ENCODE results near the gene DAO. TPM values are rescaled to one million over a fixed set of nuclear protein-coding genes. Genes with fewer than 3 reads are reported as not detected.
"Not testable (repeated sequence)": the region's sequence is repeated elsewhere in the genome, so short reads cannot be mapped to it uniquely, and the experiment has no call there.

DAO gene
- total RNA-seq (2014; rRNA removed; shearing (Covaris generic)), result not detected in 2 replicates
- not detected in 2 replicates for polyA plus RNA-seq (2014; cell fraction: nucleus; rRNA removed)

DNA sequence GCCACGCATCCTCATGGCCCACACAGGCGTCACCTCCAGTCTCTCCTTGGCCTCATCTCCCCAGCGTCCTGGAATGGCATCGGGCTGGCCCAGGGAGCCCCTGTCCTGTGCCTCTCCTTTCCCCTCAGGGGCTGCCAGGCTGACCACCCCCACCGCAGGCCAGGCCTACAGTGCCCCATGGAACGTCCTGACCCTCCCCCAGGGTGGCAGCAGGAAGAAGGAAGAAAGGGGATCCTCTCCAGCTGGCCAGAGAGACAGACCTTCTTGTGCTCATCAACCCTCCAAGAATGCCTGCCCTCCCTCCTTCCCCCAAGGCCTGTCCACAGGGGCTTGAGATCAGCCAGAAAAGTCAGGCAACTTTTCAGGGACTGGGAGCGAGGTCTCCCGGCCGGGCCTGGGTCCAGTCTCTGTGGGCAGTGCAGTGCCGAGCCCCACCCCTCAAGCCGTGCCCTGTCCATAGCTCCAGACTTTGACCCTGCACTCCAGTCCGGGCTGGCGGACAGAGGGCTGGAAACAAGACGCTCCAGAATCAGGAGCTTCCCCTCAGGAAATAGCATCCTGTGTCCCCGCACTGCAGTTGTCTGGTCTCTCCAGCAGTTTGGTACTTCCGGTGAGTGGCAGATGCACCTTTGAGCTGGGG lies at the start of gene DAO:
Gene DAO (plus strand): TSS at position 478 of the 640 bp plus-strand sequence. CDS start 4,915 bp downstream, outside the sequence.
- DNase-seq (ENCODE audit: extremely low read depth, low read depth), result no peak

DNA sequence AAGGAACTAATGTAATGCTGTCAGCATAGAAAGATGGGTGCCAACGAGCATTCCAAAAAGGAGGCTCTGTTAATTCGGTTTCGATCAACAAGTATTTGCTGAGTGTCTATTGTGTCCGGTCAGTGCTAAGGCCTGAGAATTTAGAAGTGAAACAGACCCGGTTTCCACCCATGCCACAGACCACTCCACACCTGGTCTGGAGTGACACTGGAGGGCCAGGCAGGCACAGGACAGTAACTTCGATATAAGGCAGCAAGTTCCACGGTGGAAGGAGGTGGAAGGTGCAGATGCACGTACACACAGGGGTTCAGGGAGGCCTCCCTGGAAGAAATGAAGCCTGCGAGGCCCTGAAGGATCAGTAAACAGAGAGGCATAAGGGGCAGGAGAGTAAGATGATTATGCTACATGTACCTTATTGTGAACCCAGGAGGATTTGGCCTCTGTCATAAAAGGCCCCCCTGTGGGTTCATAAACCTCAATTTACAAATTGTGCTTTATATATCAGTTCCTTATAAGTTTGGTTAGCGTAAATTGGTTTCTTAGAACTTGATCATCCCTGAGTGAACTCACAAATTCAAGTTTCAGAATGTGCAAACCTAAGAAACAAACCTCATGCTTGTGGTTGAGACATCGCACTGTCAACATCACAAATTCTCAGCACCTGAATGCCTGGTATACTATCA lies 48.4 kb upstream of the DAO start:
- DNase-seq (ENCODE audit: extremely low read depth, low read depth), result no peak

DNA sequence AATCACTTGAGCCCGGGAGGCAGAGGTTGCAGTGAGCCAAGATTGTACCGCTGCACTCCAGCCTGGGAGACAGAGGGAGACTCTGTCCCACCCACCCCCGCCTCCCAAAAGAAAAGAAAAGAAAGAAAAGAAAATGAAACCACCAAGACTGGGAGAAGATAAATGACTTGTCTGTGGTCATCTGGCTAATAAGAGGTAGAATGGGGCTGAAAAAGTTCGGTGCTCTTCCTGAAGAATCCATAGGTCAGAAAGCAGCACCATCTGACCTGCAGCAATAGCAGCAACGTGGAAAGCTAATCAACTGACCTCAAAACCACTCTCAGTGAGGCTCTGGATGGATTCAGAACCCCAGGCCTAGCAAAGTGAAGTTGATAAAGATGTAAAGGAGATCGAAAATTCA lies 47.7 kb upstream of the DAO start:
- DNase-seq (ENCODE audit: extremely low read depth, low read depth), result no peak

DNA sequence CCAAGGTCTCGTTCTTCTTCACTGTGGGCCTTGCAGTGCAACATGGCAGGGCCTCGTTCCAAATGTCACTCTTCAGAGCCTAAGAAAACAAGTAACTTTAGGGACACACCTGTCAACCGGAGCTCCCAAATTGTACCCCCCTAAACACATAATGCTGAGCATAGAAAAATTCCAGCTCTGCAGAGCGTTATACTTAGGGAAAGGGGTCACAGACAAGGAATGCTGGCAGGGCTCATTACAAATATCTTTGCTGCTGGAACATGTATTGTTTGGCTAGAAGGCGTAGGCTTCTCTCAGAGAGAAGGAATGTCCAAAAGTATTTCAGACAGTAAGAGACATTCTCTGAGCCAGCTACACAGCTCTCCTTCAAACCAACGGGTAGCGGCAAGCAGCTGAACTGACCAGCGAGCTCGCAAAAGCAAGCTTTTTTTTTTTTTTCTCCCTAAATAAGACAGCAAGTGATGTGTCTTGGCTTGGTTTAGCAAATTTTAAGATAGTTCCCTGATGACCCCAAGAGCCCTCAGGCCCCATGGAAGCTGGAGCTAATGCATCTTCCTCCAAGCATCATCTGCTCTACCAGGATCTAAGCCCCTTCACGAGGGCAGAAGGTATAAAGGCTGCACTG lies 47.0 kb upstream of the DAO start:
- no peak for DNase-seq (ENCODE audit: extremely low read depth, low read depth)

DNA sequence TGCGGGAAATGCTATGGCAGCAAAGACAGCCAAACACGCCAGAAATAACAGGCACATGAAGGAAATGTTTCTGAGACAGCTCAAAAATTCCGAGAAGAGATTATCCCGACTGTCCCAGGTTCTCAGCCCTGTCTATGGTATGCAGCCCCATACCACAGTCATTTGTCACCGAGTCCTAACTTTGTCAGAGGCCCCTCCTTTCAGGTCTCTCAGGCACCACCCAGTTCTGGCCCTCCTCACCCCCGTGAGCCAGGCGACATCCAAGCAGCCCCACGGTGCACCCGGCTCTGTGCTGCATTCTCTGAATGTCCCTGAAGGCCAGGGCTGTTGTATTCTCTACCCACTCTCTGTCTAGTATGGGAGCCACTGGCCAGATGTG lies 46.5 kb upstream of the DAO start:
- no peak for DNase-seq (ENCODE audit: extremely low read depth, low read depth)

DNA sequence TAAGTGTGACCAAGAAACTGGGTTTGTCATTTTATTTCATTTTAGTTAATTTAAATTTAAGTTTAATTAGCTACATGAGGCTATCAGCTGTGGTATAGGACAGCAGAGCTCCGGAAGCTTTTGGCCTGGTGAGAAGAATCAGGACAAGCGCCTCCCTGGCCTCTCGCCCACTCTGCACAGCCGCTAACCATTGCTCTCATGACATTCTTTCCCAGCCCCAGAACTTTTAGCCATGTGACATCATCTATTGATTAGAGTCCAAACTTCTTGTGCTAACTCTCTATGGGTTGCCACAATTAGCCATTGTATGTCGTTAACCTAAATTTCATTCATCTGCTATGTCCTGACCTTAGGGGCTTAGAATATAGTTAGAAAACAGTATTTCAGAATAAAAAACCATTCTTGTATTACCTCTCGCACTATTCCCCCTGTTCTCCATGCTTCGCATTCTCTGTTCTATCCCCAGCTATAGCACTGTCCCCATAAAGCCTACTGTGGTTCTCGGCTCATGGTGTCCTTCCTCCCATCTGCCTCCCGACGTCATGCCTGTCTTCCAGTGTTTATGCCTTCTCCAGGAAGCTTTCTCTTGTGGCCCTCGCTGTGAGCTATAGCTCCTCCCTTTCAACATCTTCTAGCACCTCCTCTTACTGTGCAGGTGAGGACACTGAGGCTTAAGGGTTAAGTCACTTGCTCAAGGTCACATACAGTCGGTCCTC lies 46.0 kb upstream of the DAO start:
- DNase-seq (ENCODE audit: extremely low read depth, low read depth), result no peak

DNA sequence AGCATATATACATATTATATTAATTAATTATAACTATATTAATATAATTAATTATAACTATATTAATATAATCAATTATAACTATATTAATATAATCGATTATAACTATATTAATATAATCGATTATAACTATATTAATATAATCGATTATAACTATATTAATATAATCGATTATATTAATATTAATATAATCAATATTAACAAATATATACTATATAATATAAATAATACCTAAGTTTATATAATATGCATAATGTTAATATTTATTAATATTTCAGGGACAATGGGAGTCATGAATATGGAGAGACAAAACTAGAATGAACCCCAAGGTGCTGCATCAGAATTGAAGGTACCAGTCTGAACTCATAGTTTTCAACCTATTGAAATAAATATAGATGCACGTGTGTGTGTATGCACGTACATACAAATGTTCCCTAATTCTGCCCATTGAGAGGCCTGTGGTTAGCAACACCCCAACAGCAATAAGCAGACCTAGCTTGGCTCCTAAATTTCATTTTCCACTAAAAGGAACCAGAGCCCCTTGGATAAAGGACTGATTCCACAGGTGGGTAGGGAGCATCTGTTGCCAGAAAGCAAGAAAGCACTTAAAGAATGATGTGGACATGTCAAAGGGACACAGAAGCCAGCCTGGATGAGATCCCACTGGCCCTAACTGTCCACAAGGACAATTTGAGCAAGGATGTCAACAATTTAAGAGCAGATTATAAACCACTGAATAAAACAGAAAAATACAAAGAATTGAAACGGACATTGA lies 43.8 kb upstream of the DAO start:
- no peak for DNase-seq (ENCODE audit: extremely low read depth, low read depth)

DNA sequence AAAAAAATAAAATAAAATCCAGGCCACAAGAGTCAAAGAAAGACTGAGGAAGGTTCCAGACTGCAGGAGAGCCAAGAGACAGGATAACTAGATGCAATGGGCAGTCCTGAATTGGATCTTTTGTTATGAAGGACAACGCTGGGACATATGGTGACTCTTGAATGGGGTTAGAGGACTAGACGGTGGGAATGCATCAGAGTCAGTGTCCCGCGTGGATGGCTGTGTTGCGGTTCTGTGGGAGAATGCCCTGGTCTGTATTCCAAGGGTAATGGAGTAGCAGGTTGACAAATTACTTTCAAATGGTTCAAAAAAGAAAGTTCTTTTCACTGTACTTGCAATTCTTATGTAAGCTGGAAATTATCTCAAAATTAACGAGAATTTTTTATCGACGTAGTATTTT lies 42.7 kb upstream of the DAO start:
- no peak for DNase-seq (ENCODE audit: extremely low read depth, low read depth)

DNA sequence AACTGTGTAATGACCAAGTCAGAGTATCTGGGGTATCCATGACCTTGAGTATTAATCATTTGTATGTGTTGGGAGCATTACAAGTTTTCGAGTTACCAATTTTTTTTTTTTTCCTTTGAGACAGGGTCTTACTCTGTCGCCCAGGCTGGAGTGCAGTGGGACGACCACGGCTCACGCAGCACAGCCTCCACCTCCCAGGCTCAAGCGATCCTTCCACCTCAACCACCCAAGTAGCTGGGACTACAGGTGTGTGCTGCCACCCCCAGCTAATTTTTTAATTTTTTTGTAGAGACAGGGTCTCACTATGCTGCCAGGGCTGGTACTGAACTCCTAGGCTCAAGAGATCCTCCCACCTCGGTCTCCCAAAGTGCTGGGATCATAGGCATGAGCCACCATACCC lies 42.2 kb upstream of the DAO start:
- DNase-seq (ENCODE audit: extremely low read depth, low read depth), result no peak

DNA sequence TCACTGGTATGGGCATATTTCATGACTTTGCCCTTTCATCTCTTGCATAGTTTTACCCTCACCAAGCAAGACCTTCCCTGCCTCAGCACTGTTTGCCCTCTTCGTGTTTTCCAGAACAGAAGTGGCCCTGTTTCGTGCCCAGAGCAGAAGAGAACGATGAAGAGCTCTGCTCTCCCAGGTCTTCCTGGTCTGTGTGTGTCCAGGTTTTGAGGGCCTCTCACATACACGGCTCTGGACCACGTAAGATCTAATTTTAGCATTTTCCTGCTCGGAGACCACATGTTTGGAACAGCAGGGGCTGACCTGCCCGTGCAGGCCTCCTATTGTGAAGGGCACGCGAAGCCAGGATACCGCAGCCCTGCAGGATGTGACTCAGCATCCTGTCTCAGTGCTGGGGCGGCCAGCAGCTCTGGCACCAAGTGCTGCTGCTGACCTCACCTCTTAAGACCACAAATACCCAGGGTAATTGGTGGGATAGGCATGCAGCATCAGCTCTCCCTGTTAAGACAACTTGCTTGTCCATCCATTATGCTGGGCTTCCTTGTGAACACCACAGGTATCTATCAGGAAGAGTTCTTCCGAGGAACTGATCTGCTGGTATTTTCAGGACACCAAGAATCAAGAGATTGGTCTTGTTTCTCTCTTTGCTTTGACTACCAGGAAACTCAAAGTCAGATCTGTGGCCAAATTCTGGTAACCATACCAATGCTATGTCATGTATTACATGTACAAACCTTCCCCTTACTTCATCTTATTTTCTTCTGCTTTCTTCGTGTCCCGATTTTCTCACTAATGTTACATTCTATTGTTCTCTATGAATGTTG lies 41.5 kb upstream of the DAO start:
- DNase-seq (ENCODE audit: extremely low read depth, low read depth), result peak; percentile 84

DNA sequence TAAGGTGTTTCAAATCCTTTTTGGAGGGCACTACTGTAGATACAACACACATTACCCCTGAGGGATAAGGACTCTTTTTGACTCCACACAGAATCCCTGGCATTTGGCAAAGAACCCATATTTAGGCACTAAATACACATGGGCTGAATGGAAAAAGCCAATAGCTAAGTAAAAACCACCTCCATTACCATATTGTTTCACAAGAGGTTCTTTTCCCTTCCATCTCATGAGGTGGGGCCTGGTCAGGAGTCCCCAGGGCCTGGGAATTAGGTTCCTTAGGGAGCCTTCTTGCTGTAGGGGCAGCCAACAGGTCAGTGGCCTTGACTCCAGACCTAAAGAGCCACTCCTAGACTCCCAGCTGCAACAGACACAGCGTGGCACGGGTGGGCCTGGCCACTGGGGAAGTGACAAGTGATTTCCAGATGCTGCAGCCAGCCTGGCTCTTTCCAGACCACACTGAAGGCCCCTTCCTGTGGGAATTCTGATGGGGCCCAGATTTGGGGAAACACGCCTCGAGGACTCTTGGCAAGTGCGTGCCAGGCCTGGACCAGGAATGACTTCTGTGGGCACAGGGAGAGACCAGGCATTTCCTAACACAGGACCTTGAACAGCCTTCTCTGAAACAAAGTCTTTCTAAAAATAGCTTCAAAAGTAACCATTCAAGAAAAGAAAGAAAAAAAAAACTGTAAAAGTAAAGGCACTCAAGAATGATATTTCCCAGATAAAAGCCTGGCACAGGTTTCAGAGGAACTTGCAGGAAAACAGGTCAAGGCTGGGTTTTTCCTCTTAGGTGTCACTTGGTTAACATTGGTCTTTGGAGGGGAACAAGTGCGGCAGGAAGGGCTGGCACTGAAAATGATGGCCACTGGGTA lies 40.6 kb upstream of the DAO start:
- DNase-seq (ENCODE audit: extremely low read depth, low read depth), result no peak

DNA sequence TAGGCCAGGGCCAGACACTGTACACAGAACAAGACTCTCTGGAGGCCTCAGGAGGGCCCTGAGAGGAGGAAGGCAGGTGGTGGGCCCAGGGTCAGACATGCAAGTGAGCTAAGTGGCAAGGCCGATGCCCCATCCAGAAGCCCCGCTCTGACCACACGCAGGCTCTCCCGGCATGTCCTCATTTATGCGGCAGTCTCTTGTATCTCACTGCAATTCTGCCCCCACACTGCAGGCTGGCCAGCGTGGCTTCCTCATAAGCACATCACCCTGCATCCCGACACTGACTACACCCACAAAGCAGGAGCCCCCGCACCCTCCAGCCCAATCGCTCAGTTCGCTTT lies 40.0 kb upstream of the DAO start:
- DNase-seq (ENCODE audit: extremely low read depth, low read depth), result no peak

DNA sequence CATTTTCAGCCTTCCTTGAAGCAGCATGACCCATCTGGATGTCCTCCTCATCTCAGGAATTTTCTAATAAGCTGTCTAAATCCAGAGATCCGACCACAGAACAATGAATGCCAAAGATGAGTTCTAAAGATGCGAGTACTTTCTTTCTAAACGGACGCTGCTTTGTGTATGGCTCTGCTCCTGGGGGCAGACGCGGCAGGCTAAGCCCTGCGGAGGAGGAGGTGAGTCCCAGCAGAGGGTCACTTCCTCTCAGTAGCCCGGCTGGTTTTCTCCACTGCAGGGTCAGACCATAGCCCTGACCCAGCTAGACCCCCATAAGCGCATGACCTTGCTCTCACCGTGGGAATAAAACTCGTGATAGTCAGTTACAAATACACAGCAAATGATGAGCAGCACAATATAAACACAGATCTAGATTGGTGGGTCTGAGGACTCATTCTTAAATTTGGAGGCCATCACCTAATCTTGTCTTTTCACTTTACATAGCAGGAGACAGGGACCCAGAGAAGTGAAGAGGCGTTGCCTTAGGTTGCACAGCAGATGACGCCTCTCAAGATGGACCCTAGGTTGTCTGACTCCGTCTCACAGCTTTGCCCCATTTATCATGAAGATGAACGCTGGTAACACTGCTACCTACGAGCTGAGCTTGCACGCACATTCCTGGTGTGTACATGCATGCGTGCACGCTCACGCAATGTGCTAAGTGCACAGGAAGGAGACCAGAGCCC lies 39.1 kb upstream of the DAO start:
- no peak for DNase-seq (ENCODE audit: extremely low read depth, low read depth)

DNA sequence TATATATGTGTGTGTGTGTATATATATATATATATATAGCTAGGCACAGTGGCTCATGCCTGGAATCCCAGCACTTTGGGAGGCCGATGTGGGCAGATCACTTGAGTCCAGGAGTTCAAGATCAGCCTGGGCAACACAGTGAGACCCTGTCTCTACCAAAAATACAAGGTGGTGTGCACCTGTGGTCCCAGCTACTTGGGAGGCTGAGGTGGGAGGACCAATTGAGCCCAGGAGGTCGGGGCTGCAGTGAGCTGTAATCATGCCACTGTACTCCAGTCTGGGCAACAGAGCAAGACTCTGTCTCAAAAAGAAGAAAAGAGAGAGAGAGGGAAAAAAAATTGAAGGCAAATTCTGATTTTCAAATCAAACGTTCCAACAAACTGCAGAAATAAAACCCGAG lies 38.1 kb upstream of the DAO start:
- not testable (repeated sequence) for DNase-seq (ENCODE audit: extremely low read depth, low read depth)

DNA sequence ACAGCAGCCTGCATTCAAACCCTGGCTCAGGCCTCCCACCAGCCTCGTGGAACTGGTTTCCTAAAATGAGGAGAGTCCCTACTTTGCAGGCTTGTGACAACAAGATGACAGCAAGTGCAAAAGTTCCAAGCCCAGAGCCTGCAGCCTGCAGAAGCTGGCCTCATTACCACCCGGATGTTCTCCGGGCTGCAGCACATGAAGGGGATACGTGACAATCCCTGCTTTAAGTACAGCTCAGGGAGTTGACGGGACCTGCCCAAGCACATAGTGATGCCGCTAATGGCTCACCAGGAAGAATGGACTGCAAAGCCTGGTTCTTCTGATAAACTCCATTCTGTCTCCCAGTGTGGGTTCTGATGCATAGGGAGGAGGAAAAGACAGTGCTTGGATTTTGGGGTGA lies 37.5 kb upstream of the DAO start:
- DNase-seq (ENCODE audit: extremely low read depth, low read depth), result no peak

DNA sequence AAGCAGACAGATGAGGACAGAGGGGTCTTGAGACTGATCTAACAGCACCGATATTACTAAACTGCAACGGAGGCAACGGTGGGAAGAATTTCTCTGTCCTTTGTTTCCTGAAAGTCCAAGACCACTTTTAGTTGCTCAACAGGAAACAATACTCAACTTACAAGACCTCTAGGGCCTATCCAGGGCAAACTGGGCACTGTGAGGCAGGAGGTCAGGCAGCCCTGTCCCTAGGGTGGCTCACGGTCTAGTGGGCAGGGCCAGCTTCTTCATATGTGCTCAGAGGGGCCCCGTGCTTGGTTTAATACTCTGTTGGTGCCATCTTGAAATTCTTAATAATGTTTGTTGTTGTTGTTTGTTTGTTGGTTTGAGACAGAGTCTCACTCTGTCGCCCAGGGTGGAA lies 36.7 kb upstream of the DAO start:
- no peak for DNase-seq (ENCODE audit: extremely low read depth, low read depth)

DNA sequence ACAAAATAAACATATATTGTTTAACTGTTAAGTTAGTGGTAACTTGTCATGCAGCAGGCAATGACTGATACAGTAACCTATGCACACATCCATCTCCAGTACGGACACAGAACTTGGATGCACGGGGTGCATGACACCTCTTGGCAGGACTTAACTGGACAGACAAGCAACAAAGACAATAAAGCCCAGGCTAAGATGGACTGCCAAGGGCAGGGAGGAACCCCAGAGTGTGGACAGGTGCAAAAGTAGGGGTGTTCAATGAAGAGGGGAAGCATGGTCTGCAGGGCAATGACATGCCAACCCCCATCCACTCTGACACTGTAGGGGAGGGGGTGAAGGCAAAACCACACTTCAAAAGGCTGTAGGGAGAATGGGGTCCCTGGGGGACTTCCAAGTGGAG lies 34.2 kb upstream of the DAO start:
- no peak for DNase-seq (ENCODE audit: extremely low read depth, low read depth)

DNA sequence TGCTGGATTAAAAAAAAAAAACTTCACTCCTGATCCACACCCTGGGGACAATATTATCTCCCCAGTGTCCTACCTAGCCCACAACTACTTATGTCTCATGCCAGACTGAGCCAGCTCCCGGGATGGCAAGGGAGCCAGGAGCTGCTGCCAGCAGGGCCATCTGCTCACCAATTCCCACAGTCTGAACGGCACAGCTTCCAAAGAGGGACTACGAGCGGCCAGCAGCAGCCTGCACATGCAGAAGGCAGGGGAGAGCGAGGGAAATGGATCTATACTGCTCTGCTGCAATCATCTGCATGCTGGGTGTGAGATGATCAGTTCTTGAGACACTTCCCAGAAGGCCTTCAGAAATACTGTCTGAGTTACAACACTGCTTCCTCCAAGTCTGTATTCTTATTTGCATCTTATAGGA lies 33.6 kb upstream of the DAO start:
- no peak for DNase-seq (ENCODE audit: extremely low read depth, low read depth)
